ENCODE data around the gene VHLL.

VHLL gene

GRCh38 chr1:156249593-156249992 lies 49.5 kb downstream of the VHLL start:
- DNase-seq, result no peak

Data from NCI-H69 (cell line).